ENCODE results near the gene IGFBP5. TPM values are rescaled to one million over a fixed set of nuclear protein-coding genes. Genes with fewer than 3 reads are reported as not detected.

The IGFBP5 gene
- polyA plus RNA-seq, 1 experiment: 3,867 TPM

DNA sequence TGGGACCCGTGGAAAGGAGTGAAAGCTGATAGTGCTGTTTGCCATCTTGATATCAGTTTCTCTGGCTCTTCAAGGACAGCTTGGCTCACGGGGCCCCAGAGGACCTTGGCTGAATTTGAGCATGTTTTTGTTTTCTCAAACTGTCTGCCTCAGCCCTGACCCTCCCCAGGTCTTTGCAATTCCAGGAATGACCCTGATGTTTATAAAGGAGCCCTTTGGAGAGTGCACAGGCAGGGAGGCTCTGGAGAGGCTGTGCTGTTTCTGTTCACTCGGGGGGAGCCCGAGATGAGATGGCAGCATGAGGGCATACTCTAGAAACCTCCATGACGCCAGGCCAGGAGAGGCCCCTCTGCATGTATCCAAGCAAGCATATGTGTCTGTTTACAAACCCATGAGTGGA is 45.8 kb downstream of the IGFBP5 start:
- CTCF ChIA-PET: interaction anchor here (0.8 to 19.8 kb wide), 3 partner anchors 12 to 130 kb away, joined by 3 to 594 read pairs (median 3); no protein-coding TSS in a partner anchor
- POLR2A ChIA-PET: no interaction called here
- Histone ChIP-seq H3K4me3 (ENCODE audit: low read depth, low read length) (no peak overlapping the region), H3K27me3 (ENCODE audit: control insufficient read depth, insufficient read depth, low read length) (peaks cover 3% of the 10 kb centered on the region), H3K9me3 (ENCODE audit: control insufficient read depth, insufficient read depth, low read length) (no peaks in the 10 kb centered on the region), H3K27ac (ENCODE audit: low read depth, low read length) (no peak overlapping the region)
- no peak for DNase-seq (ENCODE audit: low read depth, low spot score)
- TF ChIP-seq, protein P1, sequence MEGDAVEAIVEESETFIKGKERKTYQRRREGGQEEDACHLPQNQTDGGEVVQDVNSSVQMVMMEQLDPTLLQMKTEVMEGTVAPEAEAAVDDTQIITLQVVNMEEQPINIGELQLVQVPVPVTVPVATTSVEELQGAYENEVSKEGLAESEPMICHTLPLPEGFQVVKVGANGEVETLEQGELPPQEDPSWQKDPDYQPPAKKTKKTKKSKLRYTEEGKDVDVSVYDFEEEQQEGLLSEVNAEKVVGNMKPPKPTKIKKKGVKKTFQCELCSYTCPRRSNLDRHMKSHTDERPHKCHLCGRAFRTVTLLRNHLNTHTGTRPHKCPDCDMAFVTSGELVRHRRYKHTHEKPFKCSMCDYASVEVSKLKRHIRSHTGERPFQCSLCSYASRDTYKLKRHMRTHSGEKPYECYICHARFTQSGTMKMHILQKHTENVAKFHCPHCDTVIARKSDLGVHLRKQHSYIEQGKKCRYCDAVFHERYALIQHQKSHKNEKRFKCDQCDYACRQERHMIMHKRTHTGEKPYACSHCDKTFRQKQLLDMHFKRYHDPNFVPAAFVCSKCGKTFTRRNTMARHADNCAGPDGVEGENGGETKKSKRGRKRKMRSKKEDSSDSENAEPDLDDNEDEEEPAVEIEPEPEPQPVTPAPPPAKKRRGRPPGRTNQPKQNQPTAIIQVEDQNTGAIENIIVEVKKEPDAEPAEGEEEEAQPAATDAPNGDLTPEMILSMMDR (IDR thresholded peaks at IDR 0.05; ENCODE audit: low read depth, low read length): no peak

GRCh38 chr2:216648105-216648504 is 47.2 kb downstream of the IGFBP5 start:
- TF ChIP-seq, protein P1 (IDR thresholded peaks at IDR 0.05; ENCODE audit: low read depth, low read length): no peak
- Histone ChIP-seq H3K27ac (ENCODE audit: low read depth, low read length) (no peak overlapping the region), H3K9me3 (ENCODE audit: control insufficient read depth, insufficient read depth, low read length) (no peaks in the 10 kb centered on the region), H3K4me3 (ENCODE audit: low read depth, low read length) (no peak overlapping the region), H3K27me3 (ENCODE audit: control insufficient read depth, insufficient read depth, low read length) (peaks cover 3% of the 10 kb centered on the region)
- no peak for DNase-seq (ENCODE audit: low read depth, low spot score)
- ChIA-PET POLR2A (no interaction called here), CTCF (interaction anchor here (0.7 kb wide), 1 partner anchor 28 kb away, joined by 3 read pairs; no protein-coding TSS in a partner anchor)

- Histone ChIP-seq H3K4me3 (ENCODE audit: low read depth, low read length) (no peak overlapping the region), H3K9me3 (ENCODE audit: control insufficient read depth, insufficient read depth, low read length) (no peaks in the 10 kb centered on the region), H3K27me3 (ENCODE audit: control insufficient read depth, insufficient read depth, low read length) (peaks cover 3% of the 10 kb centered on the region), H3K27ac (ENCODE audit: low read depth, low read length) (no peak overlapping the region)
- ChIA-PET CTCF (no interaction called here), POLR2A (no interaction called here)
- TF ChIP-seq, protein P1 (IDR thresholded peaks at IDR 0.05; ENCODE audit: low read depth, low read length): no peak
- no peak for DNase-seq (ENCODE audit: low read depth, low spot score)
Measured at GRCh38 chr2:216646116-216646515, 49.2 kb downstream of the IGFBP5 start.

GRCh38 chr2:216645636-216645950 is 49.8 kb downstream of the IGFBP5 start:
- TF ChIP-seq, protein P1 (IDR thresholded peaks at IDR 0.05; ENCODE audit: low read depth, low read length): no peak
- peaks cover 3% of the 10 kb centered on the region for H3K27me3 ChIP-seq (ENCODE audit: control insufficient read depth, insufficient read depth, low read length)
- H3K4me3 ChIP-seq (ENCODE audit: low read depth, low read length): no peak overlapping the region
- ChIA-PET POLR2A (no interaction called here), CTCF (no interaction called here)
- no peaks in the 10 kb centered on the region for H3K9me3 ChIP-seq (ENCODE audit: control insufficient read depth, insufficient read depth, low read length)
- no peak overlapping the region for H3K27ac ChIP-seq (ENCODE audit: low read depth, low read length)
- no peak for DNase-seq (ENCODE audit: low read depth, low spot score)

DNA sequence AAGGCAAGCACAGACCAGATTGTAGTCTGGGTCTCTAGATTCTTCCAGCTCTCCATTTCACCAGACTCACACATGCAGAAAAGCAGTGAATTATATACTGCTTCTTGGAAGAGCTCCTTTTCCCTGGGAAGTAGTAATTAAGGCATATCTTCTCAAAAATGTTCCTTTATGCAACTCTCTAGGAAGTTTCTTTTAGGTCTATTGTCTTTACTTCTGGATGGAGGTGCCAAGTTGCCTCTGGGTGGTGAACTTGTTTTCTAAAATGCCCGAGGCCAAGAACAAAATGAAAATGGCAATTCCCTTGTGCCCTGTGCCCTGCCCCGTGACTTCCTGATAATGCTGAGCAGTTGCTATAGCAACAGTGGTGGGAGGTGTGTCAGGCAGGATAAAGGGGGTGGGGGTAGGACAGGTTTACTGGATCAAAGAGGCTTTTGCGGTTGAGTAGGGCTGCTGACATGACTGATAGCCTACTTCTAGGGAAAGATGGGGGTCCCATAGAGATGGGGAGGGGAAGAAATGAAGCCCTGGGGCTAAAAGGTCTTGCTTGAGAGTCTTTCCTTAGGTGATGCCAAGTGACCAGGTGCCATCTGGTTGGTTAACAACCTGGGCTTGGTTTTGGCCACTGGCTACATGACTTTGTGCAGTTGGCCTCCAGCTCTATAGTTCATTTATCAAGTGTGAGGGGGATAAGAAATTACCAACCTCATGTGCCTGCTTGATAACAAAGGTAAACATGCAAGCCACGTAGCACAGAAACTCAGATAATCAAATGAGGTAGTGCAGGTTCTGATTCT is 50.3 kb downstream of the IGFBP5 start:
- ChIA-PET POLR2A (no interaction called here), CTCF (interaction anchor here (0.8 kb wide), 2 partner anchors 126 to 128 kb away, joined by 3 read pairs; no protein-coding TSS in a partner anchor)
- DNase-seq (ENCODE audit: low read depth, low spot score): no peak
- H3K27me3 ChIP-seq (ENCODE audit: control insufficient read depth, insufficient read depth, low read length): peaks cover 3% of the 10 kb centered on the region
- H3K4me3 ChIP-seq (ENCODE audit: low read depth, low read length): no peak overlapping the region
- no peak overlapping the region for H3K27ac ChIP-seq (ENCODE audit: low read depth, low read length)
- TF ChIP-seq, protein P1 (IDR thresholded peaks at IDR 0.05; ENCODE audit: low read depth, low read length): no peak
- H3K9me3 ChIP-seq (ENCODE audit: control insufficient read depth, insufficient read depth, low read length): no peaks in the 10 kb centered on the region
